Left lung (tissue), 10 donors: Measurements from ENCODE around the gene ERICH6. TPM values are rescaled to one million over a fixed set of nuclear protein-coding genes. Genes with fewer than 3 reads are reported as not detected.

Experiments
- ATAC-seq: fragments of 200-7000 bp; cut with Tn5 transposase; one replicate; pipeline ENCODE4 v1.9.1; 2020; ENCODE audit warnings: moderate library complexity
- DNase-seq, 4 donors: peaks; one replicate each; pipeline ENCODE4 v3.0.0-alpha.2; 2013 to 2020
- H3K27ac ChIP-seq, 2 donors: fragments of 200-600 bp; sonication (generic) in 1 of 2; one replicate each; pipeline versions ENCODE4 v1.5.0 to v1.8.0; 2020 to 2021
- H3K27me3 ChIP-seq, 2 donors: fragments of 200-600 bp; sonication (generic) in 1 of 2; one replicate each; pipeline versions ENCODE4 v1.5.0 to v1.8.0; 2020 to 2021
- H3K36me3 ChIP-seq, 2 donors: fragments of 200-600 bp; sonication (generic) in 1 of 2; one replicate each; pipeline versions ENCODE4 v1.5.0 to v1.8.0; 2020 to 2021
- H3K4me1 ChIP-seq, 2 donors: fragments of 200-600 bp; one replicate each; pipeline ENCODE4 v1.8.0; 2021
- H3K4me3 ChIP-seq, 2 donors: fragments of 200-600 bp; sonication (generic) in 1 of 2; one replicate each; pipeline versions ENCODE4 v1.5.0 to v1.8.0; 2020 to 2021; ENCODE audit warnings: mild to moderate bottlenecking in 1 of 2
- H3K9me3 ChIP-seq, 2 donors: fragments of 200-600 bp; sonication (generic) in 1 of 2; one replicate each; pipeline versions ENCODE4 v1.5.0 to v1.8.0; 2020 to 2021
- CTCF ChIP-seq, 2 donors: fragments of 200-600 bp; sonication (generic) in 1 of 2; IDR thresholded peaks; one replicate each; pipeline versions ENCODE4 v1.5.0 to v1.8.0; 2021; ENCODE audit warnings: antibody characterized with exemption in 2 of 2
- intact Hi-C, 2 donors: fragments of 100-400 bp; cut with DNase I; formaldehyde crosslinking; loops; one replicate each; pipeline versions ENCODE4 v1.11.2 to v1.14.2; 2022
- polyA plus RNA-seq, 6 donors: library from polyadenylated mRNA; unstranded; fragments of 120-200 nt; gene quantifications; one replicate each; pipeline ENCODE4 v1.2.1, GENCODE V29; 2013; ENCODE audit not compliant: insufficient read length in 6 of 6
- total RNA-seq, 2 donors: library from RNA; stranded (reverse); fragmentation: NEBNext Ultra II Directional; extraction: Animal tissue kit (Norgen Biotek cat#: 25700); gene quantifications; one replicate each; pipeline ENCODE4 v1.2.1, GENCODE V29; 2021
- donor health status: DM: no; HTN: yes; CAD: no.
- donor health status: DM: no; HTN: no; CAD: no.

Gene ERICH6
- total and polyA plus RNA-seq, 8 donors: 0.34 to 1.7 (median 0.88) TPM; not detected in 2

- H3K36me3 ChIP-seq: peaks cover 0 to 4% of the 10 kb centered on the region in 2 donors
- no peaks in the 10 kb centered on the region for H3K9me3 ChIP-seq
- DNase-seq: no peak
- no peak for TF ChIP-seq CTCF (IDR thresholded peaks at IDR 0.05)
- ATAC-seq: no peak
- H3K4me1 ChIP-seq: no peaks in the 10 kb centered on the region
- no peaks in the 10 kb centered on the region for H3K27me3 ChIP-seq
- H3K27ac ChIP-seq: no peak overlapping the region
- H3K4me3 ChIP-seq: no peak overlapping the region
- intact Hi-C loops: no loop called here
These were observed 6.4 kb upstream of the ERICH6 start for GRCh38 chr3:150710097-150710496.

DNA sequence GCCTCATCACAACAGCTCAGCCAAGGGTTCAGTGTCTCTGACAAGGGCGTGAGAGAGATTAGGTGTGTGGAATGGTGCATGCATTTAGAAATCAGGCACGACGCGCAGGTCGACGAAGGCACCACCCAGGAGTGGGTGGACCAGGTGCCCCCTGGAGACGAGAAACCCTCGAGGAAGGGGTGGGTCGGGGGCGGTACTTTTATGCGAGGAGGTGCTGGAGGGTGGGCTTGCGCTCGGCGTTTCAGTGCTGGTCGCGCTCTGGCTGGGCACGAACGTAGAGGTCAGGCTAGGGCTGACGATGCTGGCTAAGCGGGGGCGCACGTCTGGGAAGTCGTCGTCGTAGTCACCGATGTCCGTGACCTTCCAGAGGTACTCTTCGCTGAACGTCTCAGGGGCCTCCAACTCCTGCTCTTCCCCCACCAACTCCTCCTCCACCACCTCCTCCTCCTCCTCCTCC, 393 bp downstream of the ERICH6 start:
- ATAC-seq (peak; percentile 50), DNase-seq (peak in 3 of 4 donors; percentile 51 to 82 (median 60))
- Histone ChIP-seq H3K27ac (peak overlapping the region; percentile 65 to 83), H3K36me3 (no peaks in the 10 kb centered on the region), H3K27me3 (no peaks in the 10 kb centered on the region), H3K9me3 (no peaks in the 10 kb centered on the region), H3K4me1 (peaks cover 5 to 12% of the 10 kb centered on the region in 2 donors), H3K4me3 (peak overlapping the region; percentile 42 to 50)
- TF ChIP-seq CTCF (IDR thresholded peaks at IDR 0.05): no peak
- intact Hi-C loops: no loop called here

DNA sequence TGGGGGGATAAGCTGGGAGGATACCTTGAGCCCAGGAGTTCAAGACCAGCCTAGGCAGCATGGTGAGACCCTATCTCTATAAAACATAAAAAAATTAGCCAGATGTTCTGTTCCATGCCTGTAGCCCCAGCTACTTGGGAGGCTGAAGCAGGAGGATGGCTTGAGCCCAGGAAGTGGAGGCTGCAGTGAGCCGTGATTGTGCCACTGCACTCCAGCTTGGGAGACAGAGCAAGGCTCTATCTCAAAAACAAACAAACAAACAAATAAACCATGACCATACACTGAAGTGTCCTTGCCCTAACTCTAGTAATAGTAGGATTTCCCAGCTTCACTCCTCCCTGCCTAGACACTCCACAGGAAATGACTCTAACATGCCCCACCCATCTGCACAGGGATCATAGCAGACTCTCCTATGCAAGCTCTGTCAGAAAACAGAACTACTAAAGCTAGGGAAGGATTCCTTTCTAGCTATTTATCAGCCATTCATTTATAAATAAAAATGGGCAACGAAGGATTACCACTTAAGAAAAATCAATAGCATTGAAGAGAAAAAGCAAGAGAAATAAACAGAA, 4.6 kb downstream of the ERICH6 start:
- Histone ChIP-seq H3K4me1 (peaks cover under 1 to 6% of the 10 kb centered on the region in 2 donors), H3K9me3 (no peaks in the 10 kb centered on the region), H3K27ac (no peak overlapping the region), H3K36me3 (no peaks in the 10 kb centered on the region), H3K27me3 (no peaks in the 10 kb centered on the region), H3K4me3 (no peak overlapping the region)
- intact Hi-C loops: no loop called here
- ATAC-seq (no peak), DNase-seq (no peak)
- no peak for TF ChIP-seq CTCF (IDR thresholded peaks at IDR 0.05)

- Histone ChIP-seq H3K4me1 (no peaks in the 10 kb centered on the region), H3K27ac (no peak overlapping the region), H3K9me3 (peaks cover 0 to 8% of the 10 kb centered on the region in 2 donors), H3K4me3 (no peak overlapping the region), H3K36me3 (no peaks in the 10 kb centered on the region), H3K27me3 (no peaks in the 10 kb centered on the region)
- intact Hi-C loops: no loop called here
- ATAC-seq (no peak), DNase-seq (no peak)
- TF ChIP-seq CTCF (IDR thresholded peaks at IDR 0.05): no peak
These were observed 6.1 kb downstream of the ERICH6 start for GRCh38 chr3:150697646-150698045.

DNA sequence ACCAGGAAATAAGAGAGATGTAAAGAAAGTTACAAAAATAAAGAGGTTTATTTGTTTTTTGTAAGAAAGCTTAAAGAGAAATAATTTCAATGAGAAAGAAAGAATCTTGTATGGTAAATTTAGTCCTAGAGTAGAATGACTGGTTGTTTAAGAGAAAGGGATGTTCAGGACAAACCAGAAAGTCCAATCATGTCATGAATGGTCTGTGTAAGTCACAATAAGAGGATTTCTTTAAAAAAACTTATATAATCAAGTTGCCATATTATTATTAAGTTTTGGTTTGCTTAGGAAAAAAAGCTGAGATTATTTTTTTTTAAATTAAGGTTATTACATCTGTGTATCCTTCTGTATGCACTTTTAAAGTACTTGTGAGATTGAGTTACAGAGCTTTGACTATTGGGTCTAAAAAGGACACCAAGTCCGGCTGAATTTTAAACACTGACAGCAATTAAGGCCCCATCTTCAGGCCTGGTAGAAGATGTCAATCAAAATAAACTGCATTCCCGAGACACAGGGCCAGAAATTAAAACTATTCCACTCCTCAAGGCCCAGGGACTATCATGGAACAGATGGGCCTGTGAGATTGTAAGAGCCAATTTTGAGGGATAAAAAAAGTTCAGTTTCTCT, 12.2 kb downstream of the ERICH6 start:
- Histone ChIP-seq H3K27ac (no peak overlapping the region), H3K4me3 (no peak overlapping the region), H3K27me3 (no peaks in the 10 kb centered on the region), H3K9me3 (peaks cover 0 to 24% of the 10 kb centered on the region in 2 donors), H3K36me3 (no peaks in the 10 kb centered on the region), H3K4me1 (no peaks in the 10 kb centered on the region)
- TF ChIP-seq CTCF (IDR thresholded peaks at IDR 0.05): no peak
- intact Hi-C loops: no loop called here
- DNase-seq: no peak
- ATAC-seq: no peak
